GM12875 (cell line): Measurements from ENCODE around the gene NCKAP5.

Experiments used
- H3K4me3 ChIP-seq: one replicate; pipeline ENCODE4 v1.5.1; 2011; ENCODE audit warnings: low read depth, low read length, control low read depth
- CTCF ChIP-seq: IDR thresholded peaks from 2 replicates; pipeline ENCODE4 v1.5.1; 2011; ENCODE audit warnings: low read depth, mild to moderate bottlenecking, control low read depth, inconsistent platforms, low read length, moderate library complexity, borderline replicate concordance; ENCODE audit not compliant: insufficient read depth

NCKAP5 gene

DNA sequence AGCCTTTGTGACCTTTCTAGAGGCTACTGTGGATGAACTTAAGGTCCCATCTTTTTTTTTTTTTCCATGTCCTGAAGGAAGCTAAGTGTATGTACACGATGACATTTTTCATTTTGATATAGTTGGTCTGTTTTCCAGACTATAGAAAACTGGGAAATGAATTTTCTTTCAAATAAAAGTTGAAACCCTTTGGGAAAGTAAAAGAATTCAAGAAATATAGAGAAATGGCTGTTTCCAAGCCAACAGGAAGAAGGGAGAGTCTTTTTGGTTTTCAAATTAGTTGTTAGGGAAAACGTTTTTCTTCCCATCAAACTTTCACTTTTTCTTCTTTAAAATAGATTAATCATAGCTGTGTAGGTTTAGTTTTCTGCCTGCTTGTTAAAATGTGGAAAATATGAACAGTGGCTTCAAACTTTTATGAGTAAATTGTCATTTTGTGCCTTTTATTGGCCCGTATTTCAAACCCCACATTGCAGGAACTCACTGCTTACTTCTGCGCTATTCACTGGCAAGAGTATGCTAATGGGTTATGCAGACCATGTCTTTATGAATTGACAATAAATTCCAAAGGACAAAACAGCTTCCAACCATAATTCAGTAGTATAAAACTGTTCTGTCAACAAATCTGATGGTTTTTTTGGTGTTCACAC is 870.6 kb downstream of the NCKAP5 start:
- H3K4me3 ChIP-seq, result no peak overlapping the region
- no peak for TF ChIP-seq CTCF

DNA sequence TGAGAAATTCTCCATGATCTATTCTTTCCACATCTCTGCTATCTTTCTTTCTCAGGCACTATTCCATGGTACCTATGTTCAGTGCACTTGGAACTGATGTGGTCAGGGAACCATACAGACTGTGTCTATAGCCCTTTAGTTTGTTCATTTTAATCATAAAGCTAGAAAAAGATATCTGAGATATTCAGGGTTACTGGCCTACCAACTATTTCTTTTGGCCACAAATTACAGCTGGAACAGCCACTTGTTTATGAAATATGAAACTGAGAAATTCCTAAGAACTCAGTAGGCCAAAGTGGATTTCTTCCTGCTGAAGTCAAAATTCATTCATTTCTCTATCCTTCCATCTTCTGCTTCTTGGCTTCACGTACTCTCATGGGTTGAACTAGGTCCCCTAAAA is 875.4 kb downstream of the NCKAP5 start:
- no peak for TF ChIP-seq CTCF
- H3K4me3 ChIP-seq, result no peak overlapping the region

DNA sequence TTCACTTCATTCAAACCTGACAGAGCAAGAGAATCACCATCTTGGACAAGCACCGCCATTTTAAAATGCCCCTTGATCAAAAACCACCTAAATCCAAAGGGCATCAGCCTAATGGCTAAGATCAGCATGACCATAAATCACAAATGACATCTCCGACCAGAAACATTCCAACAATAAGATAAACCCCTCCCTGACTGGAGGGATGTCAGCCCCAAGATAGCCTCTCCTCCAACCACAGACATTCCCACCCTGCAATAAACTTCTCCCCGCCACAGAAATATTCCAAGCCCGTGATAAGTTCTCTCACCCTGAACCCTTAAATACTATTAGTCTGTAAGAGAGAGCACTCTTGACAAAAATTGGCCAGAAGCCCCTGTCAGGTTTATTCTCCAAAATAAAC is 876.7 kb downstream of the NCKAP5 start:
- no peak for TF ChIP-seq CTCF
- no peak overlapping the region for H3K4me3 ChIP-seq

- no peak for TF ChIP-seq CTCF
- no peak overlapping the region for H3K4me3 ChIP-seq
Measured at GRCh38 chr2:132690664-132691303, 877.5 kb downstream of the NCKAP5 start.

DNA sequence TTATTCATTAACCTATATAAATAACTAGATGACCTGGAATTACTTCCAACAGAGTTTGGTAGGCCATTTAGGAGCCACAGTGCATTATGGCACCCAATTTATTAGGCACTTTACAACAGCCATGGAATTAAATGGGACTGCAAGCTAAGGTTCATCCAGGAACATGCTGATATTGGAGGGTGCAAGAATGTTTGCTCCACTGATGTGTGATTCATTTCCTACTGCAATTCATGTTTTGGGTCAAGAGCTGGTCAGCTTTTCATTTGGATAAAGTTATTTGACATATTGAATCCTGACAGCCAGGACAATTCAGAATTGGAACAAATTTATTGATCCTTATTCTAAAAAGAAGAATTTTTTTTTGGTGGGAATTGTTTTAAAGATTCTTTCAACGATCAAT is 886.5 kb downstream of the NCKAP5 start:
- no peak overlapping the region for H3K4me3 ChIP-seq
- no peak for TF ChIP-seq CTCF

GRCh38 chr2:132680544-132680943 is 887.7 kb downstream of the NCKAP5 start:
- no peak overlapping the region for H3K4me3 ChIP-seq
- no peak for TF ChIP-seq CTCF

DNA sequence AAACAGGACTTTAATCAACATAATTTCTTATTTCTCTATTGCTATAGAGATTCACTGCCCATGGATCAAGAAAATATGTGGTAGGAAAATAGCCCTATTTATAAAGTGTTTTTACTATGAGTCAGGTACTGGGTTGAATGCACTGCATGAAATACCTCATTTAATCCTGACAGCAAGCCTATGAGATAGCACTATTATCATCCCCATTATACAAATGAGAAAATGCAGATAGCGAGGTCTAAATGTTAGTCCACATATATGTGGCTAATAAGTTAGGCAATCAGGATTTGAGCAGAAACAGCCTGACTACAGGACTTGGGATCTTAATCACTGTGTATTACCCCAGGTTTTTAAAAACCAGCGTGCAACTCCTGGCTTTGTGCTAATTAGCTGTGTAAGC is 889.8 kb downstream of the NCKAP5 start:
- no peak overlapping the region for H3K4me3 ChIP-seq
- TF ChIP-seq CTCF, result no peak
